UCSD-AML1 (cell line): Measurements from ENCODE around the gene HRH1.
A peak's percentile ranks its signal among the peaks of the same experiment; 100 is the strongest.
"Not testable (repeated sequence)": the region's sequence is repeated elsewhere in the genome, so short reads cannot be mapped to it uniquely, and the experiment has no call there.

Source experiments
- DNase-seq: peaks from one replicate; lab custom pipeline; 2025; ENCODE audit not compliant: unreplicated experiment; lab: John Stamatoyannopoulos, UW

Gene HRH1

GRCh38 chr3:11140713-11141104 lies 13.6 kb upstream of the HRH1 start:
- DNase-seq = no peak

GRCh38 chr3:11143476-11143875 lies 10.8 kb upstream of the HRH1 start:
- DNase-seq = no peak

GRCh38 chr3:11144996-11145395 lies 9.3 kb upstream of the HRH1 start:
- DNase-seq = no peak

GRCh38 chr3:11145888-11146287 lies 8.4 kb upstream of the HRH1 start:
- no peak for DNase-seq

GRCh38 chr3:11146773-11147660 lies 7.3 kb upstream of the HRH1 start:
- no peak for DNase-seq

- DNase-seq = no peak
Observed at GRCh38 chr3:11150256-11150655, 4.0 kb upstream of the HRH1 start.

GRCh38 chr3:11152301-11152700 lies 2.0 kb upstream of the HRH1 start:
- no peak for DNase-seq

- DNase-seq = no peak
Observed at GRCh38 chr3:11154953-11155325, 646 bp downstream of the HRH1 start.

- peak; percentile 49 for DNase-seq
Observed at GRCh38 chr3:11155341-11156025, 1.2 kb downstream of the HRH1 start.

- DNase-seq = no peak
Observed at GRCh38 chr3:11156026-11156410, 1.7 kb downstream of the HRH1 start.

- no peak for DNase-seq
Observed at GRCh38 chr3:11157421-11157820, 3.1 kb downstream of the HRH1 start.

- DNase-seq = no peak
Observed at GRCh38 chr3:11159421-11159904, 5.2 kb downstream of the HRH1 start.

- DNase-seq = no peak
Observed at GRCh38 chr3:11161666-11162065, 7.4 kb downstream of the HRH1 start.

- DNase-seq = no peak
Observed at GRCh38 chr3:11162401-11163345, 8.4 kb downstream of the HRH1 start.

- no peak for DNase-seq
Observed at GRCh38 chr3:11164607-11165006, 10.3 kb downstream of the HRH1 start.

- DNase-seq = no peak
Observed at GRCh38 chr3:11165476-11165875, 11.2 kb downstream of the HRH1 start.

GRCh38 chr3:11166807-11167400 lies 12.6 kb downstream of the HRH1 start:
- not testable (repeated sequence) for DNase-seq

GRCh38 chr3:11167590-11167989 lies 13.3 kb downstream of the HRH1 start:
- DNase-seq = no peak

- no peak for DNase-seq
Observed at GRCh38 chr3:11168406-11168805, 14.1 kb downstream of the HRH1 start.

- no peak for DNase-seq
Observed at GRCh38 chr3:11168881-11169805, 14.8 kb downstream of the HRH1 start.
